Astrocyte of the cerebellum (primary cell): ENCODE data around the gene MAN2B2.
A peak's percentile ranks its signal among the peaks of the same experiment; 100 is the strongest.

Experiments used
- DNase-seq: peaks from one replicate; pipeline ENCODE4 v3.0.0-alpha.2; 2011; ENCODE audit warnings: low read depth
- H3K4me3 ChIP-seq: 2 replicates; pipeline ENCODE4 v1.5.1; 2011; ENCODE audit warnings: mild to moderate bottlenecking, low read depth, low read length, moderate library complexity
- CTCF ChIP-seq: IDR thresholded peaks from 2 replicates; pipeline ENCODE4 v1.5.1; 2012; ENCODE audit warnings: low read length, low read depth, moderate library complexity, mild to moderate bottlenecking; ENCODE audit errors: missing control alignments
- in situ Hi-C: cut with HindIII; loops from 2 replicates; pipeline ENCODE4 v1.10.0; 2017; ENCODE audit warnings: low sequenced_read_pairs

The MAN2B2 gene

GRCh38 chr4:6634746-6635145 is 59.8 kb downstream of the MAN2B2 start:
- in situ Hi-C loops: no loop called here
- H3K4me3 ChIP-seq: no peak overlapping the region
- TF ChIP-seq CTCF: no peak
- no peak for DNase-seq

GRCh38 chr4:6639137-6639680 is 64.2 kb downstream of the MAN2B2 start:
- no peak overlapping the region for H3K4me3 ChIP-seq
- in situ Hi-C loops: no loop called here
- DNase-seq: no peak
- TF ChIP-seq CTCF: no peak

GRCh38 chr4:6640292-6641163 is 65.5 kb downstream of the MAN2B2 start, which contains the start of gene MRFAP1:
TSS of gene MRFAP1 (plus strand) at chr4:6640685. CDS start at chr4:6640863, 178 bp downstream.
- DNase-seq: peak; percentile 86
- H3K4me3 ChIP-seq: peak within 1 kb of the TSS; percentile 68
- no peak for TF ChIP-seq CTCF
- in situ Hi-C loops: loop anchor here (5.0 kb wide), 1 partner anchor 38 kb away; no protein-coding TSS in a partner anchor

- TF ChIP-seq CTCF: no peak
- peak; percentile 31 for DNase-seq
- in situ Hi-C loops: loop anchor here (5.0 kb wide), 1 partner anchor 39 kb away; no protein-coding TSS in a partner anchor
- H3K4me3 ChIP-seq: peak overlapping the region; percentile 68
Measured at GRCh38 chr4:6641164-6641970, 66.4 kb downstream of the MAN2B2 start.

GRCh38 chr4:6641971-6642320 is 67.0 kb downstream of the MAN2B2 start:
- in situ Hi-C loops: loop anchor here (5.0 kb wide), 1 partner anchor 40 kb away; no protein-coding TSS in a partner anchor
- H3K4me3 ChIP-seq: peak overlapping the region; percentile 68
- no peak for DNase-seq
- TF ChIP-seq CTCF: no peak
